Activated CD8-positive, alpha-beta memory T cell treated with anti-CD3 and anti-CD28 coated beads for 48 hours (primary cell): ENCODE measurements around the gene CCDC71L.
"Not testable (repeated sequence)": the region's sequence is repeated elsewhere in the genome, so short reads cannot be mapped to it uniquely, and the experiment has no call there.

Source experiments
- DNase-seq, 3 experiments: peaks; one replicate each; pipeline ENCODE4 v3.0.0-alpha.2; 2020; ENCODE audit warnings: low read depth in 2 of 3, low spot score in 2 of 3

CCDC71L gene

GRCh38 chr7:106660862-106661720 lies at the start of gene CCDC71L:
Gene CCDC71L, minus strand, starts transcription at chr7:106661158. Its CDS starts 262 bp downstream, at chr7:106660896.
- peak; percentile 81 to 84 (median 82) for DNase-seq

GRCh38 chr7:106709604-106710003 lies 48.6 kb upstream of the CCDC71L start:
- DNase-seq, result not testable (repeated sequence)

GRCh38 chr7:106704000-106704840 lies 43.3 kb upstream of the CCDC71L start:
- no peak for DNase-seq

- DNase-seq, result no peak
These were observed 32.9 kb upstream of the CCDC71L start for GRCh38 chr7:106693677-106694353.

GRCh38 chr7:106692450-106693051 lies 31.6 kb upstream of the CCDC71L start:
- no peak for DNase-seq

GRCh38 chr7:106688161-106688560 lies 27.2 kb upstream of the CCDC71L start:
- not testable (repeated sequence) for DNase-seq

- no peak for DNase-seq
These were observed 23.0 kb upstream of the CCDC71L start for GRCh38 chr7:106683941-106684340.

GRCh38 chr7:106681815-106682495 lies 21.0 kb upstream of the CCDC71L start:
- DNase-seq, result no peak

GRCh38 chr7:106679153-106679931 lies 18.4 kb upstream of the CCDC71L start:
- no peak for DNase-seq

- no peak for DNase-seq
These were observed 17.8 kb upstream of the CCDC71L start for GRCh38 chr7:106678795-106679152.

GRCh38 chr7:106676506-106676905 lies 15.5 kb upstream of the CCDC71L start:
- DNase-seq, result not testable (repeated sequence)

- DNase-seq, result not testable (repeated sequence)
These were observed 12.7 kb upstream of the CCDC71L start for GRCh38 chr7:106673688-106674087.

- DNase-seq, result not testable (repeated sequence)
These were observed 11.0 kb upstream of the CCDC71L start for GRCh38 chr7:106671930-106672329.

GRCh38 chr7:106671160-106671559 lies 10.2 kb upstream of the CCDC71L start:
- no peak for DNase-seq

GRCh38 chr7:106668861-106669524 lies 8.0 kb upstream of the CCDC71L start:
- DNase-seq, result no peak

- DNase-seq, result no peak
These were observed 5.4 kb upstream of the CCDC71L start for GRCh38 chr7:106666353-106666752.

GRCh38 chr7:106664343-106664742 lies 3.4 kb upstream of the CCDC71L start:
- no peak for DNase-seq

GRCh38 chr7:106659963-106660861 lies 746 bp downstream of the CCDC71L start:
- DNase-seq, result peak; percentile 50 to 72 (median 71)
